HG03025 (cell line): Measurements from ENCODE around the gene LAG3.

ENCODE experiments used
- ATAC-seq: cut with Tn5 transposase; IDR thresholded peaks from one replicate; pipeline ENCODE4 v1.9.1; 2021; ENCODE audit warnings: mild to moderate bottlenecking, moderate library complexity; ENCODE audit not compliant: unreplicated experiment, low FRiP score

Gene LAG3

GRCh38 chr12:6752921-6753771 lies 19.2 kb upstream of the LAG3 start, which contains the start of gene MLF2:
Gene MLF2, minus strand, starts transcription at chr12:6753141. Its CDS starts 807 bp downstream, at chr12:6752334.
- ATAC-seq, result peak; percentile 81

GRCh38 chr12:6753772-6754356 lies 18.5 kb upstream of the LAG3 start:
- no peak for ATAC-seq

- ATAC-seq, result no peak
Observed at GRCh38 chr12:6754411-6754810, 17.9 kb upstream of the LAG3 start.

GRCh38 chr12:6757028-6757690 lies 15.2 kb upstream of the LAG3 start:
- ATAC-seq, result no peak

- no peak for ATAC-seq
Observed at GRCh38 chr12:6758506-6759095, 13.7 kb upstream of the LAG3 start.

- ATAC-seq, result no peak
Observed at GRCh38 chr12:6759741-6760140, 12.6 kb upstream of the LAG3 start.

GRCh38 chr12:6763380-6763779 lies 8.9 kb upstream of the LAG3 start:
- ATAC-seq, result no peak

GRCh38 chr12:6764011-6764828 lies 8.1 kb upstream of the LAG3 start:
- peak; percentile 69 for ATAC-seq

GRCh38 chr12:6765048-6765633 lies 7.2 kb upstream of the LAG3 start:
- ATAC-seq, result no peak

GRCh38 chr12:6765634-6766581 lies 6.4 kb upstream of the LAG3 start, which contains the start of gene PTMS:
Gene PTMS, plus strand, starts transcription at chr12:6766363. Its CDS starts 343 bp downstream, at chr12:6766706.
- ATAC-seq, result peak; percentile 25

GRCh38 chr12:6766651-6767349 lies 5.5 kb upstream of the LAG3 start:
- peak; percentile 32 for ATAC-seq

GRCh38 chr12:6767353-6768319 lies 4.7 kb upstream of the LAG3 start:
- ATAC-seq, result no peak

- no peak for ATAC-seq
Observed at GRCh38 chr12:6768437-6768914, 3.8 kb upstream of the LAG3 start.

GRCh38 chr12:6768990-6769389 lies 3.3 kb upstream of the LAG3 start:
- ATAC-seq, result no peak

GRCh38 chr12:6769666-6770065 lies 2.7 kb upstream of the LAG3 start:
- no peak for ATAC-seq

GRCh38 chr12:6770094-6770493 lies 2.2 kb upstream of the LAG3 start:
- no peak for ATAC-seq

GRCh38 chr12:6770600-6770999 lies 1.7 kb upstream of the LAG3 start:
- no peak for ATAC-seq
